Activated naive CD4-positive, alpha-beta T cell treated with anti-CD3 and anti-CD28 coated beads, Interleukin-2, amount 10 ng/mL, durations not matched to agents 7 days and 5 days (primary cell): Measurements from ENCODE around the gene SH3TC1.
A peak's percentile ranks its signal among the peaks of the same experiment; 100 is the strongest.

ENCODE experiments used
- CTCF ChIA-PET: fragments of 350-600 bp; sonication (Branson Sonifier 250); formaldehyde crosslinking; loops from one replicate; lab custom pipeline; 2021; ENCODE audit warnings: antibody characterized with exemption; lab: Charles Lee
- DNase-seq: peaks from one replicate; pipeline ENCODE4 v3.0.0-alpha.2; 2020
- H3K27ac Mint-ChIP-seq: one replicate; pipeline ENCODE4 v1.8.0; 2021; ENCODE audit warnings: mild to moderate bottlenecking, moderate library complexity, mixed read lengths
- H3K27me3 Mint-ChIP-seq: one replicate; pipeline ENCODE4 v1.8.0; 2021; ENCODE audit warnings: mild to moderate bottlenecking, mixed read lengths
- H3K36me3 Mint-ChIP-seq: one replicate; pipeline ENCODE4 v1.8.0; 2021; ENCODE audit warnings: mixed read lengths
- H3K4me1 Mint-ChIP-seq: one replicate; pipeline ENCODE4 v1.8.0; 2021; ENCODE audit warnings: mixed read lengths
- H3K4me3 Mint-ChIP-seq: one replicate; pipeline ENCODE4 v1.8.0; 2021; ENCODE audit warnings: mild to moderate bottlenecking, moderate library complexity, mixed read lengths
- H3K9me3 Mint-ChIP-seq: one replicate; pipeline ENCODE4 v1.8.0; 2021; ENCODE audit warnings: mixed read lengths

SH3TC1 gene

GRCh38 chr4:8198906-8199593 lies at the start of gene SH3TC1:
TSS of gene SH3TC1 (plus strand) at chr4:8199290. CDS start at chr4:8205195, 5,905 bp downstream.
- CTCF ChIA-PET = interaction anchor here (1.3 to 1.6 kb wide), 3 partner anchors 22 to 40 kb away, joined by 3 to 8 read pairs (median 5); no protein-coding TSS in a partner anchor
- peaks cover 37% of the 10 kb centered on the region for H3K4me1 Mint-ChIP-seq
- H3K27me3 Mint-ChIP-seq = peaks cover 29% of the 10 kb centered on the region
- H3K4me3 Mint-ChIP-seq = peak within 1 kb of the TSS; percentile 86
- peak; percentile 82 for DNase-seq
- no peaks in the 10 kb centered on the region for H3K36me3 Mint-ChIP-seq
- H3K9me3 Mint-ChIP-seq = no peaks in the 10 kb centered on the region
- H3K27ac Mint-ChIP-seq = peak within 1 kb of the TSS; percentile 87

GRCh38 chr4:8149664-8150063 lies 49.4 kb upstream of the SH3TC1 start:
- CTCF ChIA-PET = no interaction called here
- Mint-ChIP-seq H3K4me1 (no peaks in the 10 kb centered on the region), H3K9me3 (no peaks in the 10 kb centered on the region), H3K4me3 (no peak overlapping the region), H3K27me3 (peaks cover 12% of the 10 kb centered on the region), H3K27ac (no peak overlapping the region), H3K36me3 (no peaks in the 10 kb centered on the region)
- no peak for DNase-seq

GRCh38 chr4:8150152-8151090 lies 48.7 kb upstream of the SH3TC1 start:
- Mint-ChIP-seq H3K27ac (peak overlapping the region; percentile 26), H3K4me3 (no peak overlapping the region), H3K36me3 (no peaks in the 10 kb centered on the region), H3K27me3 (peaks cover 7% of the 10 kb centered on the region), H3K9me3 (no peaks in the 10 kb centered on the region), H3K4me1 (no peaks in the 10 kb centered on the region)
- CTCF ChIA-PET = no interaction called here
- no peak for DNase-seq

- Mint-ChIP-seq H3K4me1 (no peaks in the 10 kb centered on the region), H3K36me3 (no peaks in the 10 kb centered on the region), H3K27ac (no peak overlapping the region), H3K27me3 (peaks cover 10% of the 10 kb centered on the region), H3K4me3 (no peak overlapping the region), H3K9me3 (no peaks in the 10 kb centered on the region)
- no peak for DNase-seq
- CTCF ChIA-PET = no interaction called here
Measured at GRCh38 chr4:8151165-8151650, 47.9 kb upstream of the SH3TC1 start.

- peaks cover under 1% of the 10 kb centered on the region for H3K4me1 Mint-ChIP-seq
- DNase-seq = no peak
- no peaks in the 10 kb centered on the region for H3K9me3 Mint-ChIP-seq
- CTCF ChIA-PET = no interaction called here
- H3K36me3 Mint-ChIP-seq = no peaks in the 10 kb centered on the region
- no peak overlapping the region for H3K4me3 Mint-ChIP-seq
- peaks cover 20% of the 10 kb centered on the region for H3K27me3 Mint-ChIP-seq
- no peak overlapping the region for H3K27ac Mint-ChIP-seq
Measured at GRCh38 chr4:8152090-8152864, 46.8 kb upstream of the SH3TC1 start.

GRCh38 chr4:8152865-8153257 lies 46.2 kb upstream of the SH3TC1 start:
- Mint-ChIP-seq H3K4me3 (no peak overlapping the region), H3K4me1 (peaks cover 4% of the 10 kb centered on the region), H3K27me3 (peaks cover 26% of the 10 kb centered on the region), H3K27ac (no peak overlapping the region), H3K36me3 (no peaks in the 10 kb centered on the region), H3K9me3 (no peaks in the 10 kb centered on the region)
- DNase-seq = no peak
- CTCF ChIA-PET = no interaction called here

GRCh38 chr4:8153441-8153840 lies 45.6 kb upstream of the SH3TC1 start:
- H3K27me3 Mint-ChIP-seq = peaks cover 32% of the 10 kb centered on the region
- no peaks in the 10 kb centered on the region for H3K9me3 Mint-ChIP-seq
- no peak overlapping the region for H3K27ac Mint-ChIP-seq

GRCh38 chr4:8155048-8155447 lies 44.0 kb upstream of the SH3TC1 start:
- no peak for DNase-seq
- CTCF ChIA-PET = no interaction called here
- no peak overlapping the region for H3K4me3 Mint-ChIP-seq

More at GRCh38 chr4:8153441-8153840, 45.6 kb upstream of the SH3TC1 start:
- no peak for DNase-seq
- CTCF ChIA-PET = no interaction called here
- Mint-ChIP-seq H3K4me3 (no peak overlapping the region), H3K4me1 (peaks cover 4% of the 10 kb centered on the region), H3K36me3 (no peaks in the 10 kb centered on the region)

GRCh38 chr4:8155660-8156421 lies 43.2 kb upstream of the SH3TC1 start:
- H3K36me3 Mint-ChIP-seq = peaks cover 3% of the 10 kb centered on the region
- H3K27ac Mint-ChIP-seq = no peak overlapping the region
- H3K9me3 Mint-ChIP-seq = no peaks in the 10 kb centered on the region
- H3K4me3 Mint-ChIP-seq = no peak overlapping the region
- peaks cover 53% of the 10 kb centered on the region for H3K27me3 Mint-ChIP-seq
- DNase-seq = no peak
- CTCF ChIA-PET = interaction anchor here (0.6 kb wide), 1 partner anchor 10 kb away, joined by 3 read pairs; no protein-coding TSS in a partner anchor
- peaks cover 9% of the 10 kb centered on the region for H3K4me1 Mint-ChIP-seq

More at GRCh38 chr4:8155048-8155447, 44.0 kb upstream of the SH3TC1 start:
- no peak overlapping the region for H3K27ac Mint-ChIP-seq
- H3K36me3 Mint-ChIP-seq = peaks cover 3% of the 10 kb centered on the region
- peaks cover 9% of the 10 kb centered on the region for H3K4me1 Mint-ChIP-seq
- peaks cover 47% of the 10 kb centered on the region for H3K27me3 Mint-ChIP-seq
- H3K9me3 Mint-ChIP-seq = no peaks in the 10 kb centered on the region

- peaks cover 57% of the 10 kb centered on the region for H3K27me3 Mint-ChIP-seq
- H3K36me3 Mint-ChIP-seq = peaks cover 3% of the 10 kb centered on the region
- peaks cover 9% of the 10 kb centered on the region for H3K4me1 Mint-ChIP-seq
- no peaks in the 10 kb centered on the region for H3K9me3 Mint-ChIP-seq
- CTCF ChIA-PET = interaction anchor here (0.6 kb wide), 1 partner anchor 11 kb away, joined by 3 read pairs; no protein-coding TSS in a partner anchor
- no peak overlapping the region for H3K4me3 Mint-ChIP-seq
- H3K27ac Mint-ChIP-seq = no peak overlapping the region
- DNase-seq = no peak
Measured at GRCh38 chr4:8156617-8157016, 42.5 kb upstream of the SH3TC1 start.

GRCh38 chr4:8157496-8157895 lies 41.6 kb upstream of the SH3TC1 start:
- peaks cover 3% of the 10 kb centered on the region for H3K36me3 Mint-ChIP-seq
- peaks cover 62% of the 10 kb centered on the region for H3K27me3 Mint-ChIP-seq
- CTCF ChIA-PET = no interaction called here
- H3K4me1 Mint-ChIP-seq = peaks cover 9% of the 10 kb centered on the region
- H3K27ac Mint-ChIP-seq = no peak overlapping the region
- H3K9me3 Mint-ChIP-seq = no peaks in the 10 kb centered on the region
- H3K4me3 Mint-ChIP-seq = peak overlapping the region; percentile 33
- DNase-seq = no peak

GRCh38 chr4:8157944-8158709 lies 41.0 kb upstream of the SH3TC1 start:
- no peaks in the 10 kb centered on the region for H3K9me3 Mint-ChIP-seq
- peaks cover 9% of the 10 kb centered on the region for H3K4me1 Mint-ChIP-seq
- H3K4me3 Mint-ChIP-seq = peak overlapping the region; percentile 83
- H3K27ac Mint-ChIP-seq = no peak overlapping the region
- CTCF ChIA-PET = interaction anchor here (0.8 kb wide), 1 partner anchor 67 kb away, joined by 3 read pairs; no protein-coding TSS in a partner anchor
- peak; percentile 26 for DNase-seq
- peaks cover 3% of the 10 kb centered on the region for H3K36me3 Mint-ChIP-seq
- H3K27me3 Mint-ChIP-seq = peaks cover 62% of the 10 kb centered on the region
